Endothelial cell of umbilical vein (primary cell): Measurements from ENCODE around the gene CFAP73. TPM values are rescaled to one million over a fixed set of nuclear protein-coding genes. Genes with fewer than 3 reads are reported as not detected.
A peak's percentile ranks its signal among the peaks of the same experiment; 100 is the strongest.

Experiments
- BruUV-seq: library from RNA; stranded (reverse); fragments of 400-500 nt; replicated peaks from 2 replicates; lab custom pipeline; 2021; lab: Mats Ljungman, UMichigan
- CTCF ChIA-PET: fragments of 300-600, 350-600 bp; sonication (Branson Sonifier 250); formaldehyde crosslinking; loops from one replicate; lab custom pipeline; 2021; ENCODE audit warnings: antibody characterized with exemption, inconsistent platforms; lab: Charles Lee
- POLR2A ChIA-PET: fragments of 300-600, 350-600 bp; sonication (Branson Sonifier 250); formaldehyde crosslinking; loops from one replicate; lab custom pipeline; 2021; ENCODE audit warnings: antibody characterized with exemption, inconsistent platforms; lab: Charles Lee
- DNase-seq: peaks from one replicate; pipeline ENCODE4 v3.0.0-alpha.2; 2011; ENCODE audit warnings: low read depth, low spot score
- FAIRE-seq: peaks from 2 replicates; lab custom pipeline; 2011; peaks lifted over from hg19 to GRCh38; lab: Jason Lieb, UNC
- H2AFZ ChIP-seq: 2 replicates; pipeline ENCODE4 v1.6.0; 2012; ENCODE audit warnings: low read depth, low read length, control low read depth, inconsistent platforms
- H3K27ac ChIP-seq: 2 replicates; pipeline ENCODE4 v1.5.1; 2011; ENCODE audit warnings: low read depth, mild to moderate bottlenecking, control low read depth, low read length, moderate library complexity; ENCODE audit not compliant: insufficient read depth
- H3K27me3 ChIP-seq, 2 experiments: 2 replicates each; pipeline versions ENCODE4 v1.6.0 to v1.6.1; 2011; ENCODE audit warnings: low read length in 2 of 2, mixed read lengths in 1 of 2; ENCODE audit not compliant: control insufficient read depth in 2 of 2, insufficient read depth in 2 of 2
- H3K36me3 ChIP-seq, 2 experiments: 2 replicates in 1 of 2; 3 replicates in 1 of 2; pipeline ENCODE4 v1.5.1; 2011; ENCODE audit warnings: low read length in 2 of 2, mild to moderate bottlenecking in 1 of 2, moderate library complexity in 1 of 2; ENCODE audit not compliant: control insufficient read depth in 2 of 2, insufficient read depth in 2 of 2; ENCODE audit errors: extremely low read depth in 1 of 2
- H3K4me1 ChIP-seq: 3 replicates; pipeline ENCODE4 v1.5.1; 2011; ENCODE audit warnings: mild to moderate bottlenecking, low read length; ENCODE audit not compliant: control insufficient read depth, insufficient read depth; ENCODE audit errors: extremely low read depth
- H3K4me2 ChIP-seq: 2 replicates; pipeline ENCODE4 v1.6.1; 2011; ENCODE audit warnings: low read length, control low read depth, mixed read lengths; ENCODE audit not compliant: insufficient read depth
- H3K4me3 ChIP-seq, 3 experiments: fragments of 200-600 bp in 1 of 3; sonication (generic), shearing (Covaris generic) in 1 of 3; replicated peaks in 1 of 3; 2 replicates each; pipeline ENCODE4 v1.5.1; 2011 to 2016; ENCODE audit warnings: control low read depth in 3 of 3, low read length in 3 of 3, mild to moderate bottlenecking in 2 of 3, inconsistent platforms in 1 of 3, low read depth in 1 of 3, moderate library complexity in 1 of 3; ENCODE audit not compliant: insufficient read depth in 1 of 3
- H3K79me2 ChIP-seq: 2 replicates; pipeline ENCODE4 v1.6.0; 2012; ENCODE audit warnings: low read length, inconsistent platforms; ENCODE audit not compliant: control insufficient read depth, insufficient read depth
- H3K9ac ChIP-seq: replicated peaks from 2 replicates; pipeline ENCODE3; 2011; ENCODE audit warnings: low read length, control low read depth; ENCODE audit not compliant: insufficient read depth; ENCODE audit errors: extremely low read depth
- H3K9me1 ChIP-seq: replicated peaks from 3 replicates; pipeline ENCODE4 v1.6.0; 2011; ENCODE audit warnings: mild to moderate bottlenecking, low read length; ENCODE audit not compliant: control insufficient read depth, insufficient read depth; ENCODE audit errors: extremely low read depth
- H3K9me3 ChIP-seq: replicated peaks from 2 replicates; pipeline ENCODE4 v1.5.1; 2012; ENCODE audit warnings: low read length, inconsistent platforms; ENCODE audit not compliant: control insufficient read depth, insufficient read depth
- H4K20me1 ChIP-seq: replicated peaks from 2 replicates; pipeline ENCODE3; 2011; ENCODE audit warnings: mild to moderate bottlenecking, low read length; ENCODE audit not compliant: control insufficient read depth, insufficient read depth; ENCODE audit errors: extremely low read depth
- EZH2 ChIP-seq: IDR thresholded peaks from 2 replicates; pipeline ENCODE4 v1.6.1; 2012; ENCODE audit warnings: borderline replicate concordance, low read depth, mild to moderate bottlenecking, moderate library complexity, low read length, inconsistent platforms; ENCODE audit not compliant: severe bottlenecking
- GATA2 ChIP-seq: IDR thresholded peaks from 2 replicates; pipeline ENCODE4 v1.7.0; 2011; ENCODE audit warnings: low read depth, mild to moderate bottlenecking, moderate library complexity, mixed read lengths, low read length; ENCODE audit not compliant: insufficient read length, insufficient read depth
- dilution Hi-C: fragments of 300-500 bp; cut with MboI; formaldehyde crosslinking; loops from one replicate; pipeline ENCODE4 v1.15.0; 2019; ENCODE audit warnings: low sequenced_read_pairs; ENCODE audit not compliant: extremely low pct_ligation_motif_present
- intact Hi-C: fragments of 100-400 bp; cut with micrococcal nuclease; formaldehyde crosslinking; loops from one replicate; pipeline ENCODE4 v1.10.0; 2022
- polyA plus RNA-seq, 4 experiments: library from polyadenylated mRNA; depleted of rRNA in 3 of 4; stranded (reverse) in 3 of 4; unstranded in 1 of 4; fragments of >200 nt; gene quantifications; 2 replicates each; pipeline versions ENCODE4 v1.2.1 to v1.2.3, GENCODE V29; 2011 to 2012; ENCODE audit warnings: missing spikeins in 1 of 4
- total RNA-seq: library from RNA; stranded (reverse); gene quantifications from 2 replicates; pipeline ENCODE4 v1.2.3, GENCODE V29; 2021
- TF ChIP-seq, protein P1 (sequence below), 2 donors: IDR thresholded peaks; 1 replicate in 1 of 2; 2 replicates in 1 of 2; pipeline ENCODE4 v1.5.1; 2011; ENCODE audit warnings: low read length in 2 of 2, mild to moderate bottlenecking in 2 of 2, moderate library complexity in 2 of 2, control low read depth in 1 of 2, inconsistent platforms in 1 of 2, low read depth in 1 of 2; ENCODE audit not compliant: insufficient read depth in 1 of 2; ENCODE audit errors: extremely low read depth in 1 of 2

The CFAP73 gene
- total and polyA plus RNA-seq, 2 donors (not counting 3 experiments of a cell fraction or from before 2014, with no cell fraction given), result not detected

GRCh38 chr12:113152835-113153814 lies 3.6 kb downstream of the CFAP73 start:
- BruUV-seq, result no TSS peak
- peak; percentile 52 for TF ChIP-seq EZH2
- TF ChIP-seq, protein P1, sequence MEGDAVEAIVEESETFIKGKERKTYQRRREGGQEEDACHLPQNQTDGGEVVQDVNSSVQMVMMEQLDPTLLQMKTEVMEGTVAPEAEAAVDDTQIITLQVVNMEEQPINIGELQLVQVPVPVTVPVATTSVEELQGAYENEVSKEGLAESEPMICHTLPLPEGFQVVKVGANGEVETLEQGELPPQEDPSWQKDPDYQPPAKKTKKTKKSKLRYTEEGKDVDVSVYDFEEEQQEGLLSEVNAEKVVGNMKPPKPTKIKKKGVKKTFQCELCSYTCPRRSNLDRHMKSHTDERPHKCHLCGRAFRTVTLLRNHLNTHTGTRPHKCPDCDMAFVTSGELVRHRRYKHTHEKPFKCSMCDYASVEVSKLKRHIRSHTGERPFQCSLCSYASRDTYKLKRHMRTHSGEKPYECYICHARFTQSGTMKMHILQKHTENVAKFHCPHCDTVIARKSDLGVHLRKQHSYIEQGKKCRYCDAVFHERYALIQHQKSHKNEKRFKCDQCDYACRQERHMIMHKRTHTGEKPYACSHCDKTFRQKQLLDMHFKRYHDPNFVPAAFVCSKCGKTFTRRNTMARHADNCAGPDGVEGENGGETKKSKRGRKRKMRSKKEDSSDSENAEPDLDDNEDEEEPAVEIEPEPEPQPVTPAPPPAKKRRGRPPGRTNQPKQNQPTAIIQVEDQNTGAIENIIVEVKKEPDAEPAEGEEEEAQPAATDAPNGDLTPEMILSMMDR (IDR thresholded peaks at IDR 0.05; ENCODE audit: extremely low read depth in 1 of 2, insufficient read depth in 1 of 2, low read depth in 1 of 2, low read length in 2 of 2), result peak; percentile 16 to 62
- TF ChIP-seq GATA2, result no peak
- peak; percentile 85 for FAIRE-seq

More at GRCh38 chr12:113152835-113153814, 3.6 kb downstream of the CFAP73 start:
- H3K9me3 ChIP-seq, result no peaks in the 10 kb centered on the region
- no peaks in the 10 kb centered on the region for H4K20me1 ChIP-seq
- H3K9me1 ChIP-seq, result no peaks in the 10 kb centered on the region
- no peak overlapping the region for H3K9ac ChIP-seq
- H3K79me2 ChIP-seq, result no peaks in the 10 kb centered on the region
- DNase-seq, result peak; percentile 63
- H3K4me2 ChIP-seq, result peak overlapping the region; percentile 64
- dilution Hi-C loops, result no loop called here
- H3K4me1 ChIP-seq, result no peaks in the 10 kb centered on the region
- no peak overlapping the region for H3K27ac ChIP-seq
- H3K36me3 ChIP-seq, result peaks cover 0 to 2% of the 10 kb centered on the region in 2 experiments
- POLR2A ChIA-PET, result no interaction called here
- CTCF ChIA-PET, result interaction anchor here (0.5 to 5.9 kb wide), 10 partner anchors 8 to 160 kb away, joined by 3 to 114 read pairs (median 6); no protein-coding TSS in a partner anchor
- peaks cover 22 to 29% of the 10 kb centered on the region in 2 experiments for H3K27me3 ChIP-seq
- peak overlapping the region; percentile 72 for H2AFZ ChIP-seq
- intact Hi-C loops, result loop anchor here (1.0 to 5.0 kb wide), 4 partner anchors 56 to 248 kb away; no protein-coding TSS in a partner anchor
- H3K4me3 ChIP-seq, result peak overlapping the region in 1 of 3 experiments; percentile 11
